Stimulated activated CD8-positive, alpha-beta memory T cell treated with anti-CD3 and anti-CD28 coated beads, Interleukin-7, amount 100 ng/mL, for 1 hour (primary cell): ENCODE results near the gene MBNL1.

Experiments
- DNase-seq, 2 donors: peaks; one replicate each; pipeline ENCODE4 v3.0.0-alpha.2; 2020; ENCODE audit warnings: low read depth in 2 of 2

The MBNL1 gene

DNA sequence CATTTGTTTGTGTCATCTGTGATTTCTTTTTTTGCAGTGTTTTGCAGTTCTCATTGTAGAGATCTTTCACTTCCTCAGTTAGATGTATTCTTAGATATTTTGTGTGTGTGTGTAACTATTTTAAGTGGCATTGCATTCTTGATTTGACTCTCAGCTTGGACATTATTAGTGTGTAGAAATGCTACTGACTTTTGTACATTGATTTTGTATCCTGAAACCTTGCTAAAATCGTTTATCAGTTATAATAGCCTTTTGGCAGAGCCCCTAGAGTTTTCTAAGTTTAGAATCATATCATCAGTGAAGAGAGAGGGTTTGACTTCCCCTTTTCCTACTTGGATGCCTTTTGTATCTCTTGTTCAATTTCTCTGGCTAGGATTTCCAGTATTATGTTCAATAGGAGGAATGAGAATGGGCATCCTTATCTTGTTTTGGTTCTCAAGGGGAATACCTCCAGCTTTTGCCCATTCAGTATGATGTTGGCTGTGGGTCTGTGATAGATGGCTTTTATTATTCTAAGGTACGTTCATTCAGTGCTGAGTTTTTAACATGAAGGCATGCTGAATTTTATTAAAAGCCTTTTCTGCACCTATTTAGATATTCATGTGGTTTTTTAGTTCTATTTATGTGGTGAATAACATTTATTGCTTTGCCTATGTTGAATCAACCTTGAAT, 211.7 kb downstream of the MBNL1 start:
- no peak for DNase-seq

- DNase-seq, result no peak
These were observed 217.6 kb downstream of the MBNL1 start for GRCh38 chr3:152486364-152486763.

DNA sequence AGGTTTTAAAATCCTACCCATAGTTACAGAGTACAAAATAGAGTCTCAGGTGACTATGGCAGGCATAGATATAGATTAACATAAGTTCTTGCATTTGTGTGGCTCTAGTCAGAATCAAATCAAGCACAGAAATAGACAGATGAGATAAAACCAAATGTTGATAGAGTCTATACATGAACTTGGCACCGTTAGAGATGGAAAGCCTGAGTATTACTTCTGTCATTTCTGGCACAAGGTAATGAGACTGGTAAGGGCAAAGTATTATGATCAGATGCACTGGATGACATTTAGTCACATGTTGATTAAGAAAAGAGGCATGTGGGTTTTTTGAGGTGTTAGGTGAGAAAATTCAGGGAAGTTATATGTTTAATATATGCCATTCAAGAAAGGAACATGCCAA, 219.7 kb downstream of the MBNL1 start:
- DNase-seq, result no peak

DNA sequence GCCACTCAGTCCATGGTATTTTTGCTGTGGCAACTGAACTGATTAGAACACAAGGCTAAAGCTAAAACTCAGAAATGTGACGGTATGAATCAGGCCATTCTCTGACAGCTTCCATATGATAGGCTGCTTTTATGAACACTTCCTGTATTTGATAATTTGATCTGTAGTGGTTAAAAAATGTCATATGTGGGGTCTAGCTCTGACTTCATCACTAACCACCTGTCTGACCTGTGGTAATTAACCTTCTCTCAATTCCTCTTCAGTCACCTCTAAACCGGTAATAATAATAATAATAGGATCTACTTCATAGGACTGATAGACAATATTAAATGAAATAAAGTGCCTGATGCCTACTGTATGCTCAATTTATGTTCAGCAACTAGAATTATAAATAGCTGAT, 223.2 kb downstream of the MBNL1 start:
- DNase-seq, result no peak

DNA sequence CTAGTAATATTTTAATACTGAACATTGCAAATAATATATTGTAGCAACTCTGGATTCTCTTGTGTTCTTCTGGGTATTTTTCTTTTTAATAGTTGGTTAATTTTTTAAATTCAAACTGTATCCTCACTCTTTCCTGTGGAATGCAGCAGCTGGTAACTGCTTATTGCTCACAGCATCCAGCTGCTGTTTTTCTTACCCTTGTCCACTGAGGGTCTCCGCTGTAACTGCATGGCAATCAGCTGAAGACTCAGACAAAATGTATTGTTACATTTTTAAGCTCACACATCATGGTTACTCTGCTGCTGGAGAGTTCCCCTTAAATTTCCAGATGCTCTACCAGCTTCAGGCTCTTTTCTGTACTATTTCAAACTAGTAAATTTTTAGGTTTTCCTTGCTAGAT, 227.6 kb downstream of the MBNL1 start:
- no peak for DNase-seq

DNA sequence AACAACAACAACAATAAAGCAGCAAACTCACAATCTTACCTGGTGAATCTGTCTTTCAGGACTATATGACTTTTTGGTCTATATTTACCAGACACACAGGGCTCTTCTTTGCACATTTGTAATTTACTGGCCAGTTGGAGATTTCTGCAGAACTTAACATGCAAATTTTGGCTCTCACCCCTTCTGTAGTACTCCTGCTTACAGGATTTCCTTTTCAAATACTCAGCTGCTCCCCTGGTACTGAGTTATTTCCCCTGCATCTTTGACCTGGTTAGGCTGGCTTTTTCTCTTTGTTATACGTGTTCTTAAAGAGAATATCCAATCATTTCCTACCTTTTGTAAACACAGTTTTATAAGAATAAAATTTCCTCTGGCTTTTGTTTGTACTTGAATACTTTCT, 228.0 kb downstream of the MBNL1 start:
- no peak for DNase-seq

- DNase-seq, result no peak
These were observed 228.7 kb downstream of the MBNL1 start for GRCh38 chr3:152497457-152497856.

GRCh38 chr3:152497890-152498289, 229.2 kb downstream of the MBNL1 start:
- DNase-seq, result no peak

DNA sequence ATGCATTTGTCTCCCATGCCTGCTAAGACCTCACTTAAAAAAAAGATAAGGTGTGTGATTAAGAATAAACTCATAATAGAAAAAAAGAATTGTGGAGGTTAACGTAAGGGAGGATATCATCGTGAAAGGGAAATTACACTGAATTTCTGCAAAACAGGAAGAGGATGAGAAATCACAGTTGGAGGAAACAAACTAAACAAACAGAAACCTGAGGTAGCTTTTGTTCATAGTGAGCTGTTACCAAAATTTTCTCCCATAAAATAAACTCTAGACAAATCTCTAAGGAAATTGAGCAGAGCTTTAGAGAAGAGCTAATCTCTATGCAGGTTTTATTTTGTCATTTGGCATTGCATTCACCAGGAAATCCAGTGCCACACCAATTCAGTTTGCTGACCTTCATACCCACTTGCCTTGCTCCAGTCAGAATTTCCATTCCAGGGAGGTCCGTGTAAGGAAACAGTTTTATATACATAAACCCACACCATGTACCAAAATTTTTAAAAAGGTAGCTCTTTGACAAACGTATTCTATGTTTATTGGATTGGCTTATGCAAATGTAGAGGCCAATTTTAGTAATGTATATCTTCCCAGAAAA, 231.2 kb downstream of the MBNL1 start:
- no peak for DNase-seq

DNA sequence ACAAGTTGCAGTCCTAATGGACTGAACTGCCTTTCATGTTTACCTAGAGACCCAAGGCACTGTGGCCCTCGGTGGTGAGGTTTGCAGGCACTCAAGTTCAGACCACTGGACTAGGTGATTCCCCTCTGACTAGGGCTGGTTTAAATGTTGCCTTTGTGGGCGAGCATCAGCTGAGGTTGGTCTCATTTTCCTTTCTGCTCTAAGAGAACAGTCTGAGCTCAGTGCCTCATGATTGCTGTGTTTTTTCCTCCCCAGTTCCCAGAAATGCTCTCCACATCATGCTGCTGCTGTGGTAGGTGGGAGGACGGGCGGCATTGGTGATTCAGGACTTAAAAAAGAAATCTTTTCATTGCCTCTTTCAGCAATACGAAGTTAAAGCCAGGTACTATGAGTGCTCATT, 237.2 kb downstream of the MBNL1 start:
- no peak for DNase-seq

DNA sequence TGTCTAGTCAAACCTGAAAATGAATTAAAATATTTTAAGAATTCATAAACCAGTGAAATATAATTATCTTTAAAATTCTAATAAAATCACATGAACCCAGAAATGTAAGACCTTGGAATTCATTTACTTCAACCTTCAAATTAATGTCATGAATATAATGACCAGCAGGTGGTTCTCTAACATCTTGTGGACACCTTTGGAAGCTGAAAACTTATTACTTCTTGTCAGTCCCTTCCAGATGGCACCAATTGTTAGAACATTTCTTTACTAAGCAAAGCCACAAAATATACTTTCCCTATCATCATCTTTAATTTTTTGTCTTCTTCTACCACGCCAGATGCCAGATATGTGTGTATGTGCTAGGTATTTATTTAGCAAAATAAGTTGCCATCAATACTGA, 240.0 kb downstream of the MBNL1 start:
- DNase-seq, result no peak

GRCh38 chr3:152511904-152512303, 243.2 kb downstream of the MBNL1 start:
- no peak for DNase-seq

GRCh38 chr3:152513301-152513960, 244.7 kb downstream of the MBNL1 start:
- no peak for DNase-seq
